Activated naive CD8-positive, alpha-beta T cell (primary cell): ENCODE measurements around the gene OR4K5.
"Not testable (repeated sequence)": the region's sequence is repeated elsewhere in the genome, so short reads cannot be mapped to it uniquely, and the experiment has no call there.

Experiments used
- H3K27ac Mint-ChIP-seq: one replicate; pipeline ENCODE4 v1.8.0; 2021; ENCODE audit warnings: mixed read lengths
- H3K27me3 Mint-ChIP-seq: one replicate; pipeline ENCODE4 v1.8.0; 2021; ENCODE audit warnings: mixed read lengths
- H3K36me3 Mint-ChIP-seq: one replicate; pipeline ENCODE4 v1.8.0; 2021; ENCODE audit warnings: mixed read lengths
- H3K4me1 Mint-ChIP-seq: one replicate; pipeline ENCODE4 v1.8.0; 2021; ENCODE audit warnings: low read depth, mixed read lengths
- H3K4me3 Mint-ChIP-seq: one replicate; pipeline ENCODE4 v1.8.0; 2021; ENCODE audit warnings: mild to moderate bottlenecking, mixed read lengths
- H3K9me3 Mint-ChIP-seq: one replicate; pipeline ENCODE4 v1.8.0; 2021; ENCODE audit warnings: low read depth, mixed read lengths

OR4K5 gene

DNA sequence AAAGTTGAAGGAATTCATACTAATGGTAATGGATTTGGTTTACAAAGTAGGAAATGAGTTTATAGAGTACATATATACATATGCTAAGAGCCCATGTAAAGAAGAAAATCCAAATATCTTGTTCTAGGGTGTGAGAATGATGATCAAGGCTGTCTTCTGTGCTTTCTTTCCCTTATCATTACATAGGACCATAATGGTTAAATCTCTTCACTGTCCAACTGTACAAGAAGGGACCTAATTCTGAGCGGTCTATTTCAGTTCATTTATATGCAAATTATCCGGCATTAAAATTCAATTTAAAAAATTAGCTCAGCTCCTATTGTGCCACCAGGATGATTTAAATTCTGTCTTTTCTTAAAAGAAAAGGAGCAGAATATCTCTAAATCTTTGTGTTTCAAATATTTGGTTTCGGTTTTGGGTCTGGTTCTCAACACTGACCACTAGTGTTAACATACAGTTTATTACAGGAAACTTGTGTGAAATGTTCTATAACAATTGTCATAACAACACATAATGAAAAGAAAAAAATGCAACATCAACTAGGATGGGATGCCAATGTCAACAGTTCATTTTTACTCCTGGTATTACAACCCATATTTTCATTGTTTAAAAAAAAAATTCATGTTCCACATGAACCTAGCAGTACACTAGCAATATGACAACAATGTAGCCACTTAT, 27.1 kb downstream of the OR4K5 start:
- H3K27ac Mint-ChIP-seq, result no peak overlapping the region
- H3K27me3 Mint-ChIP-seq, result no peaks in the 10 kb centered on the region
- peaks cover 6% of the 10 kb centered on the region for H3K9me3 Mint-ChIP-seq
- no peaks in the 10 kb centered on the region for H3K36me3 Mint-ChIP-seq
- no peak overlapping the region for H3K4me3 Mint-ChIP-seq
- H3K4me1 Mint-ChIP-seq, result no peaks in the 10 kb centered on the region

- H3K9me3 Mint-ChIP-seq, result peaks cover 6% of the 10 kb centered on the region
- H3K27ac Mint-ChIP-seq, result no peak overlapping the region
- no peaks in the 10 kb centered on the region for H3K27me3 Mint-ChIP-seq
- H3K36me3 Mint-ChIP-seq, result no peaks in the 10 kb centered on the region
- H3K4me3 Mint-ChIP-seq, result no peak overlapping the region
- H3K4me1 Mint-ChIP-seq, result no peaks in the 10 kb centered on the region
Measured at GRCh38 chr14:19949218-19949617, 28.8 kb downstream of the OR4K5 start.

DNA sequence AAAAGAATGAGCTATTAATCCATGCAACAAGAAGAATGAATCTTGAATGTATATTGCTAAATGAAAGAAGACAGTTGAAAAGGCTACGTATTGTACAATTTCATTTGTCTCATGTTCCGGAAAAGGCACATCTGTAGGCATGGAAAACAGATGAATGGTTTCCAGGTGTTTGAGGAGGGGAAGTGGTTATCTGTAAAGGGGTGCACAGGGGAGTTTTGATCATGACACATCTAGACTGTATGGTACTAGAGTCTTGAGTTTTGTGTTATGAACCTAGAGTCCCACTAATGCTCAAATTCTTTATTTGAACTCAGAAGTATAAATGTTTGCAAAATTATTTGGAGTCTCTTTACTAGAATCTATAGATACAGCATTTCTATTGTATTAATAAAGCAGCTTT, 49.3 kb downstream of the OR4K5 start:
- H3K4me3 Mint-ChIP-seq, H3K27me3 Mint-ChIP-seq, H3K36me3 Mint-ChIP-seq, H3K9me3 Mint-ChIP-seq, H3K27ac Mint-ChIP-seq: not testable (repeated sequence)
- H3K4me1 Mint-ChIP-seq, result peaks cover 36% of the 10 kb centered on the region
